ENCODE results near the gene PTPRG.

Gene PTPRG

GRCh38 chr3:61979638-61980037 lies 418.3 kb downstream of the PTPRG start:
- no peak for DNase-seq (ENCODE audit: extremely low read depth, low read depth)
- H3K4me3 ChIP-seq (replicated peaks; ENCODE audit: low read depth, low read length), result no peak overlapping the region
- TF ChIP-seq CTCF (IDR thresholded peaks at IDR 0.05; ENCODE audit: low read depth, low read length, missing control alignments), result no peak

GRCh38 chr3:61980041-61980440 lies 418.7 kb downstream of the PTPRG start:
- TF ChIP-seq CTCF (IDR thresholded peaks at IDR 0.05; ENCODE audit: low read depth, low read length, missing control alignments), result no peak
- H3K4me3 ChIP-seq (replicated peaks; ENCODE audit: low read depth, low read length), result no peak overlapping the region
- no peak for DNase-seq (ENCODE audit: extremely low read depth, low read depth)

GRCh38 chr3:61981060-61981459 lies 419.7 kb downstream of the PTPRG start:
- no peak for TF ChIP-seq CTCF (IDR thresholded peaks at IDR 0.05; ENCODE audit: low read depth, low read length, missing control alignments)
- DNase-seq (ENCODE audit: extremely low read depth, low read depth), result no peak
- H3K4me3 ChIP-seq (replicated peaks; ENCODE audit: low read depth, low read length), result no peak overlapping the region

GRCh38 chr3:61983479-61983878 lies 422.1 kb downstream of the PTPRG start:
- TF ChIP-seq CTCF (IDR thresholded peaks at IDR 0.05; ENCODE audit: low read depth, low read length, missing control alignments), result no peak
- DNase-seq (ENCODE audit: extremely low read depth, low read depth), result no peak
- no peak overlapping the region for H3K4me3 ChIP-seq (replicated peaks; ENCODE audit: low read depth, low read length)

GRCh38 chr3:61985020-61985419 lies 423.6 kb downstream of the PTPRG start:
- H3K4me3 ChIP-seq (replicated peaks; ENCODE audit: low read depth, low read length), result no peak overlapping the region

GRCh38 chr3:61986473-61986872 lies 425.1 kb downstream of the PTPRG start:
- no peak for DNase-seq (ENCODE audit: extremely low read depth, low read depth)
- no peak for TF ChIP-seq CTCF (IDR thresholded peaks at IDR 0.05; ENCODE audit: low read depth, low read length, missing control alignments)

More at GRCh38 chr3:61985020-61985419, 423.6 kb downstream of the PTPRG start:
- TF ChIP-seq CTCF (IDR thresholded peaks at IDR 0.05; ENCODE audit: low read depth, low read length, missing control alignments), result no peak
- peak; percentile 87 for DNase-seq (ENCODE audit: extremely low read depth, low read depth)

GRCh38 chr3:61989681-61990080 lies 428.3 kb downstream of the PTPRG start:
- DNase-seq (ENCODE audit: extremely low read depth, low read depth), result no peak
- TF ChIP-seq CTCF (IDR thresholded peaks at IDR 0.05; ENCODE audit: low read depth, low read length, missing control alignments), result no peak
- no peak overlapping the region for H3K4me3 ChIP-seq (replicated peaks; ENCODE audit: low read depth, low read length)

More at GRCh38 chr3:61986473-61986872, 425.1 kb downstream of the PTPRG start:
- H3K4me3 ChIP-seq (replicated peaks; ENCODE audit: low read depth, low read length), result no peak overlapping the region
